Large intestine (tissue), 3 donors: ENCODE results near the gene TMEM183A. TPM values are rescaled to one million over a fixed set of nuclear protein-coding genes. Genes with fewer than 3 reads are reported as not detected.
"Not testable (repeated sequence)": the region's sequence is repeated elsewhere in the genome, so short reads cannot be mapped to it uniquely, and the experiment has no call there.

Source experiments
- DNase-seq, 2 donors: peaks; one replicate each; pipeline versions ENCODE4 v3.0.0 to v3.0.0-alpha.2; 2013
- H3K27ac ChIP-seq: one replicate; pipeline ENCODE4 v1.5.1; 2013; ENCODE audit warnings: low read length
- H3K27me3 ChIP-seq: 2 replicates; pipeline ENCODE4 v1.6.1; 2013; ENCODE audit warnings: low read length; ENCODE audit not compliant: control insufficient read depth, insufficient read depth
- H3K36me3 ChIP-seq: 2 replicates; pipeline ENCODE4 v1.6.1; 2013; ENCODE audit warnings: low read length; ENCODE audit not compliant: control insufficient read depth, insufficient read depth
- H3K4me1 ChIP-seq: one replicate; pipeline ENCODE4 v1.6.1; 2013; ENCODE audit warnings: low read length; ENCODE audit not compliant: control insufficient read depth, insufficient read depth
- H3K4me3 ChIP-seq: one replicate; pipeline ENCODE4 v1.5.1; 2013; ENCODE audit warnings: low read length
- H3K9me3 ChIP-seq: one replicate; pipeline ENCODE4 v1.6.1; 2013; ENCODE audit warnings: mild to moderate bottlenecking, low read depth, low read length, moderate library complexity; ENCODE audit not compliant: control insufficient read depth
- WGBS: methylation state at CpG from one replicate; pipeline ENCODE4 v1.1.5; 2013; ENCODE audit warnings: low lambda C conversion rate; ENCODE audit not compliant: insufficient coverage; 5-methylcytosine and 5-hydroxymethylcytosine counted together
- polyA plus RNA-seq: library from polyadenylated mRNA; unstranded; fragments of 120-200 nt; gene quantifications from one replicate; pipeline ENCODE4 v1.2.1, GENCODE V29; 2013

The TMEM183A gene
- polyA plus RNA-seq, 1 donor: 58.8 TPM

DNA sequence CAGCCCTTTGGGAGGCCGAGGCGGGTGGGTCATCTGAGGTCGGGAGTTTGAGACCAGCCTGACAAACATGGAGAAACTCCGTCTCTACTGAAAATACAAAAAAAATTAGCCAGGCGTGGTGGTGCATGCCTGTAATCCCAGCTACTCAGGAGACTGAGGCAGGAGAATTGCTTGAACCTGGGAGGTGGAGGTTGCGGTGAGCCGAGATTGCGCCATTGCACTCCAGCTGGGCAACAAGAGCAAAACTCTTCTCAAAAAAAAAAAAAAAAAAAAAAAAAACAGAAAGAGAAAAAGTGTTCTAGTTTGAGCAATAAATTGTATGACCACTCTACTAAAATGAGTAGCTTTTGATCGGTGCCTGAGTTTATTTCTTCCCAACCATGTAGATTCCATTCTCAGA is 21.1 kb upstream of the TMEM183A start:
- H3K27me3 ChIP-seq, H3K4me3 ChIP-seq, DNase-seq, H3K9me3 ChIP-seq, H3K36me3 ChIP-seq, H3K4me1 ChIP-seq, H3K27ac ChIP-seq: not testable (repeated sequence)
- WGBS: 100% methylated on average over 1 of the region's 9 CpGs

DNA sequence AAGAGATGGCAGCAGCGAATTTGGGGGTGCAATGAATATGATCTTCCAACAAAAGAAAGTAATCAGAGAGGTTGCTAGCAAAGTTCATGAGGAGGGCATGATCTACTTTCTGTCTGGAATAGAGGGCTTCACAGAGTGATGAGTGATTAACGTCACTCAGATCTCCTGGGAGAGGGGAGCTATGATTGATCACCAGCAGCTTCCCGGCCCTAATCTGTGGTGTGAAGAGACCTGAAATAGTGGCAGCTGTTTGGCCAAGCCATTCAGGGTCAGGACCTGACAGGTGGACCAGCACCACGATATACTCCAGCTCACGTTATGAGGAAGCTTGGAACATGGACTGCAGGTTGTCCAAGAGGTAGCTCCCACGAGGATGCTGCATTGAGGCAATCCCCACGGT is 19.9 kb upstream of the TMEM183A start:
- DNase-seq: no peak
- Histone ChIP-seq H3K9me3 (no peaks in the 10 kb centered on the region), H3K27ac (no peak overlapping the region), H3K36me3 (no peaks in the 10 kb centered on the region), H3K4me3 (no peak overlapping the region), H3K4me1 (no peaks in the 10 kb centered on the region), H3K27me3 (peaks cover 12% of the 10 kb centered on the region)
- WGBS: no CpG with 5 or more reads among the region's 7 CpGs

DNA sequence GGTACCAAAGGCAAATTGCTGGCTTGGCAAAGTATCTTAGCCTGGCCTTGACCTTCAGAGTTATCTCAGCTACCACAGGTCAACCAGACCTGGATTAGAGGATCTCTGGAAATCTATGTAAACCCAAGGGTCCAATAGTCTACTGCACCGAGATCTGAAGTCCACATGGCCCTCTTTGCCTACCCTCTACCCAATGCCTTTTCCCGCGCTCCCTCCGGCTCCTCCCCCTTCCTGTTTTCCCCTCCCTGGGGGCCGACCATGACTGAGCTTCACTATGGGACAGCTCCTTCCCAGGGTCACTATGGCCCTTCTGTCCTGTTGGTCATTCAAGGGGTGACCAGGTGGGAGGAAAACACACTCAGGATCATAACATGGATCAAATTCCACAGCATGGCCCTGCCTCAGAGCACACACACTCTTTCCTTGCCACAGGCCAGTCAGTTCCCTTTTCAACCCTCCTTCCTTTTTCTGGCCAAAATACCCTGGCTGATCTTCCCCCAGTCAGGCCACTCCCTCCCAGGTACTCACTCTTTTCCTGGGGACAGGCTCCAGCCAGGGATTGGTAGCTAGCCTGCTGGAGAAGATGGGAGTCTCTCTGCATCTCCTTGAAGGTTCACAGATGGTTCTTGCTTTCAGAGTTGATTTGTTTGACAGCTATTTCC is 19.1 kb upstream of the TMEM183A start:
- 50% methylated on average over 1 of the region's 5 CpGs for WGBS
- H3K4me3 ChIP-seq: no peak overlapping the region
- H3K27me3 ChIP-seq: peaks cover 12% of the 10 kb centered on the region
- DNase-seq: no peak
- no peaks in the 10 kb centered on the region for H3K4me1 ChIP-seq
- no peaks in the 10 kb centered on the region for H3K9me3 ChIP-seq
- no peak overlapping the region for H3K27ac ChIP-seq
- H3K36me3 ChIP-seq: no peaks in the 10 kb centered on the region

- H3K36me3 ChIP-seq: no peaks in the 10 kb centered on the region
- H3K9me3 ChIP-seq: no peaks in the 10 kb centered on the region
- no peak for DNase-seq
- no peak overlapping the region for H3K27ac ChIP-seq
- H3K4me1 ChIP-seq: no peaks in the 10 kb centered on the region
- H3K27me3 ChIP-seq: peaks cover 14% of the 10 kb centered on the region
- no peak overlapping the region for H3K4me3 ChIP-seq
- WGBS: 100% methylated on average over 2 of the region's 2 CpGs
Measured at GRCh38 chr1:202989879-202990278, 17.3 kb upstream of the TMEM183A start.

- DNase-seq: no peak
- Histone ChIP-seq H3K27me3 (peaks cover 17% of the 10 kb centered on the region), H3K9me3 (no peaks in the 10 kb centered on the region), H3K27ac (no peak overlapping the region), H3K36me3 (no peaks in the 10 kb centered on the region), H3K4me1 (no peaks in the 10 kb centered on the region), H3K4me3 (no peak overlapping the region)
Measured at GRCh38 chr1:202991112-202991511, 16.1 kb upstream of the TMEM183A start.

GRCh38 chr1:202994756-202995155 is 12.4 kb upstream of the TMEM183A start:
- Histone ChIP-seq H3K36me3 (no peaks in the 10 kb centered on the region), H3K27ac (no peak overlapping the region), H3K4me1 (no peaks in the 10 kb centered on the region), H3K27me3 (peaks cover 17% of the 10 kb centered on the region), H3K9me3 (no peaks in the 10 kb centered on the region), H3K4me3 (no peak overlapping the region)
- DNase-seq: no peak
- WGBS: 60% methylated on average over 1 of the region's 3 CpGs

DNA sequence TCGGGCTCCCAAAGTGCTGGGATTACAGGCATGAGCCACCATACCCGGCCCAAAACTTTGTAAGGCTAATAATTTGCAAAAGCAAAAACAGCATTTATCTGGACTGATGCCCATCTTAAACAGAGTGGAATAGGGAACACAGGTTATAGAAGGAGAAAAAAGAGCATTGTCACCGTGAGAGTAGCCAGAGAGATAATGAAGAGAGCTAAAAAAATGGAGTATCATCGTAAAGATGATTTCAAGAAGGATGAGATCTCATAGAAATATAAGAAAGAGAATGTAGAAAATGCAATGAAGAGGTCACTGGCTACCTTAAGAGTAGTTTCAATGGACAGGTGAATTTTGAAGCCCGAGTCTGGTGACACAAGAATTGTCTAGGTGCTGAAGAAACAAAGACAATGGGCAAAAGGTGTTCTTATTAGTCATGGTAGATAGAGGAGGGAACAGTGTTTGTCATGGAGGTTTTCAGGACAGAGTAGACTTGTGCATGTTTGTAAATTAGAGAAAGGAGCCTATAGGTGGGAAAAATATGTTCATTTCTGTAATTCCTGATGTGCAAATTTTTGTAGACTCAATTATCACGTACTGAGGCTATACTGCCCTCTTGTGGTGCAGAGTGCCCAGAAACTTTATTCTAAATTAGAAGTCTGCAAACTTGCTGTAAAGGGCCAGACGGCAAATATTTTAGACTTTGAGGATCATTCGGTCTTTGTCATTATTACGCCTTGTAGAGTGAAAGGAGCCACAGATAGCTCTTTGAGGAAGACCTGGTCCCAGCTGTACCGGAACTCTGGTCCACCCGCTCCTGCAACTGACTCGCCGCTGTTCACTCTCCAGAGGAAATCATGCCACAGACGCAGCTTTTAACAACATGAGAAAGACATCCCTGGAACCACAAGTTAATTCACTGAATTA is 8.1 kb upstream of the TMEM183A start:
- Histone ChIP-seq H3K4me1 (no peaks in the 10 kb centered on the region), H3K27ac (no peak overlapping the region), H3K9me3 (no peaks in the 10 kb centered on the region), H3K36me3 (no peaks in the 10 kb centered on the region), H3K4me3 (no peak overlapping the region), H3K27me3 (peaks cover 8% of the 10 kb centered on the region)
- DNase-seq: peak; percentile 21 to 27
- 75% methylated on average over 3 of the region's 14 CpGs for WGBS

DNA sequence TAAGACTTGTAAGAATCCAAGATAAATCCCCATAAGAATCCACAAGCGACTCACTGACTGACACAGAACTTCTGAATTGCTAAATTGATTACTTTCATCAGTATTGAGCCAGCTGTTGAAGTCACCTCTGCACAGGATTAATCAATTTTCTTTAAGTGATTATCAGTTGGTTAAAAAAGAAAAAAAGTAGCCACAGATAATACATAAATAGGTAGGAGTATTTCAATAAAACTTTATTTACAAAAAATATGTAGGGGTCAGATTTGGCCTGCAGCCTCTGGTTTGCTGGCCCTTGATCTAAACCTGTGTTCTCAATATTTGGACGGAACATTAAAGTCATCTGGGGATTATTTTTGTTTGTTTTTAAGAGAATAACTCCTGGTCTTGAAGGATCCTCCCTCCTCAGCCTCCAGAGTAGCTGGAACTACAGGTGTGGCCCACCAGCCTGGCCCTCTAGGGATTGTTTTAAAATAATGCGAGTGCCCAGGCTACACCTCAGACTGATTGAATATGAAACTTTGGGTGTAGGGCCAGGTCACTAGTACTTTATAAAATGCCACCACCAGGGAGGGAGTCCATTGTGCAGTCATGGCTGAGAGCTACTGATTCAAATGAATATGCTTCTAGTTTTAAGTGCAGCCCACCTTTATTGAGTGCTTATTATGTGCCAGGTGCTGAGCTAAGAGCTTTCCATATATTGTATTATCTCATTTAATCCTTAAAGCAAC is 6.8 kb upstream of the TMEM183A start:
- Histone ChIP-seq H3K9me3 (no peaks in the 10 kb centered on the region), H3K4me3 (no peak overlapping the region), H3K27me3 (peaks cover 4% of the 10 kb centered on the region), H3K36me3 (no peaks in the 10 kb centered on the region), H3K27ac (no peak overlapping the region), H3K4me1 (no peaks in the 10 kb centered on the region)
- WGBS: 60% methylated on average over 1 of the region's 3 CpGs
- DNase-seq: no peak

GRCh38 chr1:203001986-203002385 is 5.2 kb upstream of the TMEM183A start:
- WGBS: no CpG with 5 or more reads among the region's 9 CpGs
- H3K27me3 ChIP-seq: peaks cover 2% of the 10 kb centered on the region
- H3K4me3 ChIP-seq: no peak overlapping the region
- H3K36me3 ChIP-seq: no peaks in the 10 kb centered on the region
- H3K27ac ChIP-seq: no peak overlapping the region
- no peaks in the 10 kb centered on the region for H3K9me3 ChIP-seq
- DNase-seq: peak in 1 of 2 donors; percentile 28
- peaks cover 7% of the 10 kb centered on the region for H3K4me1 ChIP-seq

DNA sequence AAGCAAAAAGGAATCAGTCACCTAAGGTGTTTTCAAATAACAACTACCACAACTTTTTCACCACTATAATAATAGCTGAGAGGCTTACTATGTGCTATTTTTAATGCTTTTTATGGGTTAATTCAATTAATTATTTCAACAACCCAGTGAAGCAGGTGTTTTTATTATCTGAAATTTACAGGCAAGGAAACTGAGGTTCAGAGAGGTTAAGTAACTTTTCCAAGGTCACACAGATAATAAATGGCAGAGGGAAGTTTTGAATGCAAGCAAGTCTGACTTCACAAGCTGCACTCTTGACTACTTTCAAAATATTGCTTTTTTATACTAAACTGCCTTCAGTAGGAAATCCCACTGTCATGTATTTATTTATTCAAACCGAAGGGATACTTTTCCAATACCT is 4.2 kb upstream of the TMEM183A start:
- Histone ChIP-seq H3K9me3 (no peaks in the 10 kb centered on the region), H3K4me1 (peaks cover 7% of the 10 kb centered on the region), H3K27ac (no peak overlapping the region), H3K4me3 (no peak overlapping the region), H3K27me3 (no peaks in the 10 kb centered on the region), H3K36me3 (no peaks in the 10 kb centered on the region)
- no CpG with 5 or more reads among the region's 1 CpG for WGBS
- no peak for DNase-seq
